ENCODE data around the gene CSTA.

CSTA gene

GRCh38 chr3:122318620-122319019 is 6.4 kb upstream of the CSTA start:
- Histone ChIP-seq H3K27ac (replicated peaks) (no peak overlapping the region), H3K4me3 (replicated peaks; ENCODE audit: insufficient read depth, low read length) (no peak overlapping the region), H3K27me3 (ENCODE audit: insufficient read depth, poor library complexity, severe bottlenecking) (no peaks in the 10 kb centered on the region)
- DNase-seq (ENCODE audit: low read depth in 1 of 2, low spot score in 1 of 2) = no peak
- TF ChIP-seq SPI1 (IDR thresholded peaks at IDR 0.05; ENCODE audit: borderline replicate concordance, low read depth) = no peak
- TF ChIP-seq GABPA (IDR thresholded peaks at IDR 0.05; ENCODE audit: low read depth) = no peak
- TF ChIP-seq, protein P1, sequence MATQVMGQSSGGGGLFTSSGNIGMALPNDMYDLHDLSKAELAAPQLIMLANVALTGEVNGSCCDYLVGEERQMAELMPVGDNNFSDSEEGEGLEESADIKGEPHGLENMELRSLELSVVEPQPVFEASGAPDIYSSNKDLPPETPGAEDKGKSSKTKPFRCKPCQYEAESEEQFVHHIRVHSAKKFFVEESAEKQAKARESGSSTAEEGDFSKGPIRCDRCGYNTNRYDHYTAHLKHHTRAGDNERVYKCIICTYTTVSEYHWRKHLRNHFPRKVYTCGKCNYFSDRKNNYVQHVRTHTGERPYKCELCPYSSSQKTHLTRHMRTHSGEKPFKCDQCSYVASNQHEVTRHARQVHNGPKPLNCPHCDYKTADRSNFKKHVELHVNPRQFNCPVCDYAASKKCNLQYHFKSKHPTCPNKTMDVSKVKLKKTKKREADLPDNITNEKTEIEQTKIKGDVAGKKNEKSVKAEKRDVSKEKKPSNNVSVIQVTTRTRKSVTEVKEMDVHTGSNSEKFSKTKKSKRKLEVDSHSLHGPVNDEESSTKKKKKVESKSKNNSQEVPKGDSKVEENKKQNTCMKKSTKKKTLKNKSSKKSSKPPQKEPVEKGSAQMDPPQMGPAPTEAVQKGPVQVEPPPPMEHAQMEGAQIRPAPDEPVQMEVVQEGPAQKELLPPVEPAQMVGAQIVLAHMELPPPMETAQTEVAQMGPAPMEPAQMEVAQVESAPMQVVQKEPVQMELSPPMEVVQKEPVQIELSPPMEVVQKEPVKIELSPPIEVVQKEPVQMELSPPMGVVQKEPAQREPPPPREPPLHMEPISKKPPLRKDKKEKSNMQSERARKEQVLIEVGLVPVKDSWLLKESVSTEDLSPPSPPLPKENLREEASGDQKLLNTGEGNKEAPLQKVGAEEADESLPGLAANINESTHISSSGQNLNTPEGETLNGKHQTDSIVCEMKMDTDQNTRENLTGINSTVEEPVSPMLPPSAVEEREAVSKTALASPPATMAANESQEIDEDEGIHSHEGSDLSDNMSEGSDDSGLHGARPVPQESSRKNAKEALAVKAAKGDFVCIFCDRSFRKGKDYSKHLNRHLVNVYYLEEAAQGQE (IDR thresholded peaks at IDR 0.05; ENCODE audit: insufficient replicate concordance, low read depth) = no peak

GRCh38 chr3:122322095-122323075 is 2.7 kb upstream of the CSTA start:
- no peak overlapping the region for H3K4me3 ChIP-seq (replicated peaks; ENCODE audit: insufficient read depth, low read length)
- H3K27me3 ChIP-seq (ENCODE audit: insufficient read depth, poor library complexity, severe bottlenecking) = no peaks in the 10 kb centered on the region
- TF ChIP-seq POLR2AphosphoS5 (IDR thresholded peaks at IDR 0.05; ENCODE audit: low read depth) (no peak), SPI1 (IDR thresholded peaks at IDR 0.05; ENCODE audit: borderline replicate concordance, low read depth) (no peak; the same call in 1 of the 2 replicates), GABPA (IDR thresholded peaks at IDR 0.05; ENCODE audit: low read depth) (no peak)
- TF ChIP-seq, protein P1 (IDR thresholded peaks at IDR 0.05; ENCODE audit: insufficient replicate concordance, low read depth) = no peak
- TF ChIP-seq, protein P2, sequence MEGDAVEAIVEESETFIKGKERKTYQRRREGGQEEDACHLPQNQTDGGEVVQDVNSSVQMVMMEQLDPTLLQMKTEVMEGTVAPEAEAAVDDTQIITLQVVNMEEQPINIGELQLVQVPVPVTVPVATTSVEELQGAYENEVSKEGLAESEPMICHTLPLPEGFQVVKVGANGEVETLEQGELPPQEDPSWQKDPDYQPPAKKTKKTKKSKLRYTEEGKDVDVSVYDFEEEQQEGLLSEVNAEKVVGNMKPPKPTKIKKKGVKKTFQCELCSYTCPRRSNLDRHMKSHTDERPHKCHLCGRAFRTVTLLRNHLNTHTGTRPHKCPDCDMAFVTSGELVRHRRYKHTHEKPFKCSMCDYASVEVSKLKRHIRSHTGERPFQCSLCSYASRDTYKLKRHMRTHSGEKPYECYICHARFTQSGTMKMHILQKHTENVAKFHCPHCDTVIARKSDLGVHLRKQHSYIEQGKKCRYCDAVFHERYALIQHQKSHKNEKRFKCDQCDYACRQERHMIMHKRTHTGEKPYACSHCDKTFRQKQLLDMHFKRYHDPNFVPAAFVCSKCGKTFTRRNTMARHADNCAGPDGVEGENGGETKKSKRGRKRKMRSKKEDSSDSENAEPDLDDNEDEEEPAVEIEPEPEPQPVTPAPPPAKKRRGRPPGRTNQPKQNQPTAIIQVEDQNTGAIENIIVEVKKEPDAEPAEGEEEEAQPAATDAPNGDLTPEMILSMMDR (IDR thresholded peaks at IDR 0.05; ENCODE audit: insufficient read depth, low read length) = no peak
- peak; percentile 55 to 80 for DNase-seq (ENCODE audit: low read depth in 1 of 2, low spot score in 1 of 2)
- peak overlapping the region; percentile 69 for H3K27ac ChIP-seq (replicated peaks)

GRCh38 chr3:122325769-122326168 is 721 bp downstream of the CSTA start:
- H3K27ac ChIP-seq (replicated peaks) = peak overlapping the region; percentile 84
- peak overlapping the region; percentile 61 for H3K4me3 ChIP-seq (replicated peaks; ENCODE audit: insufficient read depth, low read length)
- no peak for DNase-seq (ENCODE audit: low read depth in 1 of 2, low spot score in 1 of 2)
- TF ChIP-seq POLR2AphosphoS5 (IDR thresholded peaks at IDR 0.05; ENCODE audit: low read depth) = no peak
- TF ChIP-seq GABPA (IDR thresholded peaks at IDR 0.05; ENCODE audit: low read depth) = no peak
- TF ChIP-seq SPI1 (IDR thresholded peaks at IDR 0.05; ENCODE audit: borderline replicate concordance, low read depth) = peak; percentile 50; the same call in 1 of the 2 replicates
- TF ChIP-seq, protein P1 (IDR thresholded peaks at IDR 0.05; ENCODE audit: insufficient replicate concordance, low read depth) = no peak
- TF ChIP-seq, protein P2 (IDR thresholded peaks at IDR 0.05; ENCODE audit: insufficient read depth, low read length) = no peak
- H3K27me3 ChIP-seq (ENCODE audit: insufficient read depth, poor library complexity, severe bottlenecking) = no peaks in the 10 kb centered on the region

Measured in HL-60 (cell line).